Tibial nerve (tissue), 4 donors: ENCODE data around the gene ALPL. TPM values are rescaled to one million over a fixed set of nuclear protein-coding genes. Genes with fewer than 3 reads are reported as not detected.

Source experiments
- DNase-seq, 2 donors: peaks; one replicate each; pipeline ENCODE4 v3.0.0-alpha.2; 2019; ENCODE audit warnings: low spot score in 2 of 2
- H3K27ac ChIP-seq, 4 donors: fragments of 200-600 bp; sonication (generic) in 3 of 4; one replicate each; pipeline ENCODE4 v1.5.1; 2017 to 2019; ENCODE audit warnings: mild to moderate bottlenecking in 1 of 4
- H3K27me3 ChIP-seq, 2 donors: fragments of 200-600 bp; sonication (generic) in 1 of 2; one replicate each; pipeline versions ENCODE4 v1.5.1 to v1.6.0; 2017 to 2019
- H3K36me3 ChIP-seq, 3 donors: fragments of 200-600 bp; sonication (generic); one replicate each; pipeline ENCODE4 v1.5.1; 2018 to 2019
- H3K4me1 ChIP-seq, 4 donors: fragments of 200-600 bp; sonication (generic) in 3 of 4; one replicate each; pipeline ENCODE4 v1.5.1; 2017 to 2019
- H3K4me3 ChIP-seq, 4 donors: fragments of 200-600 bp; sonication (generic) in 3 of 4; one replicate each; pipeline ENCODE4 v1.5.1; 2017 to 2019; ENCODE audit warnings: mild to moderate bottlenecking in 1 of 4, moderate library complexity in 1 of 4
- H3K9me3 ChIP-seq, 4 donors: fragments of 200-600 bp; sonication (generic) in 3 of 4; one replicate each; pipeline ENCODE4 v1.5.1; 2017 to 2019
- CTCF ChIP-seq, 5 experiments: fragments of 200-600 bp in 3 of 5; fragments of 450-650 bp in 2 of 5; sonication (generic) in 3 of 5; IDR thresholded peaks; one replicate each; pipeline ENCODE4 v1.5.1; 2016 to 2019; ENCODE audit warnings: antibody characterized with exemption in 5 of 5, mild to moderate bottlenecking in 3 of 5, moderate library complexity in 2 of 5
- EP300 ChIP-seq, 2 donors: sonication (generic); formaldehyde crosslinking; IDR thresholded peaks; one replicate each; pipeline ENCODE4 v1.6.1; 2017; ENCODE audit warnings: antibody characterized with exemption in 2 of 2, mild to moderate bottlenecking in 1 of 2
- POLR2A ChIP-seq, 2 donors: fragments of 450-650 bp; IDR thresholded peaks; one replicate each; pipeline ENCODE4 v1.6.1; 2017; ENCODE audit warnings: antibody characterized with exemption in 2 of 2, mild to moderate bottlenecking in 2 of 2, moderate library complexity in 2 of 2
- WGBS, 2 donors: methylation state at CpG; one replicate each; pipeline ENCODE4 v1.1.5; 2018; 5-methylcytosine and 5-hydroxymethylcytosine counted together
- total RNA-seq, 4 donors: library from RNA; depleted of rRNA; stranded (reverse); fragments of >200 nt; gene quantifications; one replicate each; pipeline ENCODE4 v1.1.0, GENCODE V29; 2016

Gene ALPL
- total RNA-seq, 4 donors from 2014 or later, result 3.9 to 19.2 (median 7.5) TPM

- 64 to 65% methylated on average over 11 of the region's 11 CpGs for WGBS, 2 donors
- no peaks in the 10 kb centered on the region for H3K27me3 ChIP-seq
- TF ChIP-seq POLR2A (IDR thresholded peaks at IDR 0.05) (no peak), CTCF (IDR thresholded peaks at IDR 0.05) (peak in 1 of 5 experiments; percentile 17), EP300 (IDR thresholded peaks at IDR 0.05) (no peak)
- no peaks in the 10 kb centered on the region for H3K36me3 ChIP-seq
- no peaks in the 10 kb centered on the region for H3K9me3 ChIP-seq
- H3K4me1 ChIP-seq, result peaks cover 0 to 23% (median 7%) of the 10 kb centered on the region in 4 donors
- no peak overlapping the region for H3K4me3 ChIP-seq
- peak in 1 of 2 donors; percentile 36 for DNase-seq
- peak overlapping the region in 2 of 4 donors; percentile 67 to 84 for H3K27ac ChIP-seq
These were observed 25.6 kb downstream of the ALPL start for GRCh38 chr1:21534674-21535378.

GRCh38 chr1:21536218-21536617, 27.0 kb downstream of the ALPL start:
- peak in 1 of 2 donors; percentile 26 for DNase-seq
- TF ChIP-seq EP300 (IDR thresholded peaks at IDR 0.05), result peak in 1 of 2 donors; percentile 42
- no peak for TF ChIP-seq CTCF (IDR thresholded peaks at IDR 0.05)
- Histone ChIP-seq H3K4me1 (peaks cover 0 to 24% (median 7%) of the 10 kb centered on the region in 4 donors), H3K36me3 (no peaks in the 10 kb centered on the region), H3K4me3 (no peak overlapping the region), H3K9me3 (no peaks in the 10 kb centered on the region), H3K27me3 (no peaks in the 10 kb centered on the region), H3K27ac (peak overlapping the region in 2 of 4 donors; percentile 80 to 84)
- 43 to 48% methylated on average over 2 of the region's 2 CpGs for WGBS, 2 donors

- Histone ChIP-seq H3K4me3 (no peak overlapping the region), H3K9me3 (no peaks in the 10 kb centered on the region), H3K27ac (peak overlapping the region; percentile 45 to 84 (median 72)), H3K36me3 (no peaks in the 10 kb centered on the region), H3K4me1 (peaks cover 0 to 34% (median 7%) of the 10 kb centered on the region in 4 donors), H3K27me3 (no peaks in the 10 kb centered on the region)
- peak in 1 of 2 donors; percentile 21 for DNase-seq
- no peak for TF ChIP-seq EP300 (IDR thresholded peaks at IDR 0.05)
- TF ChIP-seq POLR2A (IDR thresholded peaks at IDR 0.05), result no peak
- TF ChIP-seq CTCF (IDR thresholded peaks at IDR 0.05), result no peak
- WGBS, 2 donors, result 18 to 21% methylated on average over 11 to 12 of the region's 12 CpGs
These were observed 28.3 kb downstream of the ALPL start for GRCh38 chr1:21537511-21537931.

GRCh38 chr1:21537932-21538630, 28.9 kb downstream of the ALPL start:
- H3K27me3 ChIP-seq, result no peaks in the 10 kb centered on the region
- H3K4me1 ChIP-seq, result peaks cover 0 to 34% (median 7%) of the 10 kb centered on the region in 4 donors
- peak overlapping the region; percentile 61 to 84 (median 74) for H3K27ac ChIP-seq
- H3K4me3 ChIP-seq, result no peak overlapping the region
- no peaks in the 10 kb centered on the region for H3K9me3 ChIP-seq
- no peak for TF ChIP-seq POLR2A (IDR thresholded peaks at IDR 0.05)
- TF ChIP-seq EP300 (IDR thresholded peaks at IDR 0.05), result peak; percentile 35 to 78
- WGBS, 2 donors, result 30 to 36% methylated on average over 24 to 27 of the region's 27 CpGs
- peak in 1 of 2 donors; percentile 20 for DNase-seq
- no peaks in the 10 kb centered on the region for H3K36me3 ChIP-seq

- H3K4me1 ChIP-seq, result peaks cover 0 to 34% (median 7%) of the 10 kb centered on the region in 4 donors
- 69 to 76% methylated on average over 11 to 13 of the region's 13 CpGs for WGBS, 2 donors
These were observed 30.7 kb downstream of the ALPL start for GRCh38 chr1:21539933-21540332.

More at GRCh38 chr1:21539933-21540332, 30.7 kb downstream of the ALPL start:
- Histone ChIP-seq H3K9me3 (no peaks in the 10 kb centered on the region), H3K36me3 (no peaks in the 10 kb centered on the region), H3K27me3 (no peaks in the 10 kb centered on the region), H3K27ac (peak overlapping the region in 2 of 4 donors; percentile 60 to 84), H3K4me3 (no peak overlapping the region)
- TF ChIP-seq POLR2A (IDR thresholded peaks at IDR 0.05) (no peak), EP300 (IDR thresholded peaks at IDR 0.05) (peak in 1 of 2 donors; percentile 29), CTCF (IDR thresholded peaks at IDR 0.05) (peak in 2 of 5 experiments; percentile 16 to 23)
- no peak for DNase-seq
